Measurements from ENCODE around the gene VANGL1. TPM values are rescaled to one million over a fixed set of nuclear protein-coding genes. Genes with fewer than 3 reads are reported as not detected.
"Not testable (repeated sequence)": the region's sequence is repeated elsewhere in the genome, so short reads cannot be mapped to it uniquely, and the experiment has no call there.

VANGL1 gene
- 15.9 and 16.1 TPM in 2 replicates for total RNA-seq

DNA sequence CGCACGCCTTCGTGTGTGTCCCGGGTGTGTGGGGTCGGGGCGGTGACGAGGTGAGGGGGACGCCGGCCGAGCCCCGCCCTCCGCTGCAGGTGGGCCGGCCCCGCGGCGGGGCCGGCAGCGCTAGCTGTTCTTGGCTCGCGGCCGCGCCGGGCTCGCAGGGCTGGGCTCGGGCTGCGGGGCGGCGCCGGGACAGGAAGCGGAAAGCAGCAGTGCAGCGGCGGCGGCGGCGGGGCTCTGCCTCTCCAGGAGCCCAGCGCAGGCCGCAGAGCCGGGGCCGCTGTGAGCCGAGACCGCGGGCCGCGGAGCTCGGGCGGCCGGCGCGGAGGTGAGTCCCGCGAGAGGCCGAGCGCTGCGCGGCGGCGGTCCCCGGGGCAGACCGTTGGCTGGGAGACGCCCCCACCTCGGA, at the start of gene VANGL1:
TSS of gene VANGL1 (plus strand) at position 209 of the 406 bp plus-strand sequence. CDS start 9,444 bp downstream, outside the sequence.
- intact Hi-C loops (cut with micrococcal nuclease), result loop anchor here (2.0 to 10.0 kb wide), 5 partner anchors 33 to 887 kb away; partner anchors contain the start of gene CSDE1

DNA sequence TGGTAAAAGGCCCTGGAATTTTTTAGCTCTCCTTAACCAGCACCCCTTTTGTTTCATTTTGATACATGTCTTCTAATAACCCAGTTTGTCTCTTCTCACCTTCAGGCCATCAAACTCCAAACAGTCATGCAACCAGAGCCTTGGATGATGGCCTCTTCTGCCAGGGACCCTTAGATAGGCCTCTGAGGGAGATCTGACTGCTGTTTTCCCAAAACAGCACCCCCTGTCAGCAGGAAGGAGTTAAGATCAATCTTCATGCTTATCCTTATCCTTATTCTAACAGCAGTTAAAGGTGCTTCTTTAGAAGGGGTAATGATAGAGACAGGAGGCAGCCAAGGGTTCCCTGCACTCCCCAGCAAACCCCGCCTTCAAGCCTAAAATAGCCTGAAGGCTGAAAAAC, 49.5 kb upstream of the VANGL1 start:
- intact Hi-C loops (cut with micrococcal nuclease), result no loop called here

DNA sequence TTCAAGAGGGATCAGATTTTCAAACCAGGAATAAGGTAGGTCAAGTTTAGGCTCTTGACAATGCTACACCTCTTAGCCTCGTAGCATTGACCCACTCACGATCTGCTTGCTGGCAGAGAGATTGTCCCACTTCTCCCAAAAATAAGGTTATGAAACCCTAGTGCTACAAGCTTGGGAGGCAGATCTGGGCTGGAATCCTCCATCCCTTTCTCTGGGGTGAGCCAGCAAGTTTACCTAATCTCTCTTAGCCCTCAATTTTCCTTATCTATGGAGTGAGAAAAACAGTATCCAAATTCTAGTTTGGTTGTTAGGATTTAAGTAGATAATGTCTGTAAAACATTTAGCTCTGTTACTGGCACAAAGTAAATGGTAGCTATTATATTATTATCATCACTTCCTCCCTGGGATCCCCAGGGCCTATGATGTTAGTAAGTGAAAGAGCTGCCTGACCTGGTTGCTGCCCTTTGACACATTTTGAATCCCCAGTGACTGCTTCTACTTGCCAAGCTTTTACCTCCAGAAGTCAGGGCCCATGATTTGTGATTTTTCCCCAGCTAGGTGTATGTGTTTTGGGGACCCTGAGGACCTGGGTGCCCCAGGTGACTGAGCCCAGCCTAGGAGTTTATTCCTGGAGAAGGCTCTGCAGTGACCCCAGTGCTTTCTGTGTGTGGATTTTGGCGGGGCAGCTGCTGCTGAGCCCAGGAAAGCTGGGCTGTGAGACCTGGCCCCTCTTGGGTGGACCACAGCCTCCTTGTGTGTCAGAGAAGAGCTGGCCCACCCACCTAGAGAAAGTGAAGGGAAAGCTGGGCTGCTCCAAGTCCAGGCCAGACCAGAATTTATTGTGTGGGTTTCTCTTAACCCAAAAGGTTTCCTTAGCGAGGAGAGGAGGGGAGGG, 48.2 kb upstream of the VANGL1 start:
- intact Hi-C loops (cut with micrococcal nuclease), result no loop called here

DNA sequence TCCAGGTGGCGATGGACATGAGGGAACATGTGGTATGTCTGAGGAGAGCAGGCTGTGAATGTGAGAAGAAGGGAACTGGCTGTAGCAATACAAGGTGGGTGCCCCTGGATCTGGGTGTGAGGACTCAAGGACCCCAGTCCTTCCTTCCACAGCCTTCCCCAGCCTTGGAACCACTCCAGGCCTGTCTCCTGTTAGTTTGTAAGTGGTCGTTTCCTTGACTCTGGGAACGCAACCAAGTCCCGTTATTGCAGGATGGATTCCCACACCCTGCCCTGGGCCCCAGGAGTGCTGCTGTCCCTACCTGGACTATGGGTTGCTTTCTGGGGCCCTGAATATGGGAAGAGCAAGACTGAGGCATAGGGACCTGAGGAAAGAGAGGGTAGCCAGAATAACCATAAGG, 47.2 kb upstream of the VANGL1 start:
- intact Hi-C loops (cut with micrococcal nuclease), result no loop called here

DNA sequence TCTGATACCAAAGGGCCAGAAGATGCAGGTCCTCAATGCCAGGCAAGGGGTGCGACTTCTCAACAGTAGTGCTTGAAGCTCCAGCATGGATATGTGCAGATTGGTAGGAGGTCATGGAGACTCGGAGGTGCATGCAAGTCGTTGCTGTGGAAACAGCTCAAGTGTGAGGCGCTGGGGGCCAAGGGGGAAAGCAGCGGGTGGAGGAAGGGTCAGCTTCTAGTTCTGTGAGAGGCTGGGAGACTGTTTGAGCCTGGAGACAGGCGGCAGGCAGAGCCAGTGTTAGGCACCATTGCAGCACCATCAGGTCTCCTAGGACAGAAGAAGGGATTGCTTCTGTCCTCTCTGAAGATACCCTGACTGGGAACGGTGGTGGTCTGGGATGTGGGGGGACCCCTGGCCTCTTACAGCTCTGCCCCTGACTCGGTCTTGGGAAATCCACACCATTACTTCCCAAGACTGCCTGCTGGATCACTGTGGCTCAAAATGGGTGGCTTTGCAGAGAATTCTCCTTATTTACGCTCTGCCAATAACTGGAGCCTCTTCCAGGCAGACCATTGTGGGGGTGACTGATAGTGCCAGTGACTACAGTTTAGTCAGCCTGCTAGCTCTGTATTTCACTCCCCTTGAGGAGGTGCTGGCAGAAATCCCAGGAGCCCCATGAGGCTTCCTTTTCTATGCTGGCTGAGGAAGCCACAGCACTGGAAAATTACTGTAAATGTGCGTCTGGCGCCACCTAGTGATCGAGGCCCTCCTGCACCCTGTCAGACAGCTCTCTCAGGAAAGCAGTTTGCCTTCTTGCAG, 46.3 kb upstream of the VANGL1 start:
- intact Hi-C loops (cut with micrococcal nuclease), result loop anchor here (1.0 to 2.0 kb wide), 2 partner anchors 456 to 617 kb away; no protein-coding TSS in a partner anchor

DNA sequence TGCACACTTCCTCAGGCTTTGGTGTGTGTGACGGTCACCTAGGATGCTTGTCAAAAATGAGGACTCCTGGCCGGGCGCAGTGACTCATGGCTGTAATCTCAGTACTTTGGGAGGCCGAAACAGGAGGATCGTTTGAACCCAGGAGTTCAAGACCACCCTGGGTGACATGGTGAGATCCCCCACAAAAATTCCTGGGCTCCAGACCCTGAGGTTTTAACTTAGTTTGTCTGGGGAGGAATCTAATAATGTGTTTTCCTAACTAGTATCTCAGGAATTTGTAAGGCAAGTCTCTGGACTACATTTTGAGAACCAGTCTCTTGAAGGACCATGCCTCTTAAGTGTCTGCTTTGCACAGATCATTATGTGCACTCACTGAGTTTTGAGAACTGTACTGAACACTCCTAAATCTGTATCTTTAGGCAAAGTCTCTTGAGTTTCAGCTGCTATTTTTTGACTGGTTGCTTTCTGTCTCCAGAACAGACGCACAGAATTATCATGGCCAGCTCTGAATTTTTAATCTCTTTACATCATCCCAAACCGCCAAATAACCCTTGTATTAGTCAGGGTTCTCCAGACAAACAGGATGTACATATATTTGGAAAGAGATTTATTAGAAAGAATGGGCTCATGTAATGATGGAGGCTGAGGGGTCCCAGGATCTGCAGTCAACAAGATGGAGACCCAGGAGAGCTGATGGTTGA, 45.5 kb upstream of the VANGL1 start:
- intact Hi-C loops (cut with micrococcal nuclease), result loop anchor here (2.0 kb wide), 1 partner anchor 617 kb away; no protein-coding TSS in a partner anchor

GRCh38 chr1:115604508-115604907, 37.3 kb upstream of the VANGL1 start:
- intact Hi-C loops (cut with micrococcal nuclease), result no loop called here

- intact Hi-C loops (cut with micrococcal nuclease), result no loop called here
Measured at GRCh38 chr1:115606305-115606704, 35.5 kb upstream of the VANGL1 start.

- intact Hi-C loops (cut with micrococcal nuclease), result loop anchor here (2.0 kb wide), 1 partner anchor 32 kb away; the partner anchor contains the start of gene VANGL1
Measured at GRCh38 chr1:115609021-115609420, 32.7 kb upstream of the VANGL1 start.

DNA sequence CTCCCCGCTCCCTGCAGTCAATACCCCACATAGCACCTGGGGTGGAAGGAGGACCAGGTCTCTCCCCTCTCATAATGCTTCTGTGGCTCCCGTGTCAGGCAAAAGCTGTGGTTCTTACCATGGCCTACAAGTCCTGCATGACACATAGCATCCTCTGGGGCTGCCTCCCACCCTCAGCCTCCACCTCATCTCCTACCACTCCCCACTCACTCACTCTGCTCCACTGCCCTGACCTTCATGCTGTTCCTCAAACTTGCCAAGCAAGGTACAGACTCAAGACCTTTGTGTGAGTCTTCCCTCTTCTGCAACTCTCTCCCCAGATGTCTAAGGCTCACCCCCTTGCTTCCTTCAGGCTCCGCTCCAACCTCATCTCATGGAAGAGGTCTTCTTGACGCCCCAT, 28.0 kb upstream of the VANGL1 start:
- intact Hi-C loops (cut with micrococcal nuclease), result no loop called here

GRCh38 chr1:115620453-115620852, 21.3 kb upstream of the VANGL1 start:
- intact Hi-C loops (cut with micrococcal nuclease), result no loop called here

DNA sequence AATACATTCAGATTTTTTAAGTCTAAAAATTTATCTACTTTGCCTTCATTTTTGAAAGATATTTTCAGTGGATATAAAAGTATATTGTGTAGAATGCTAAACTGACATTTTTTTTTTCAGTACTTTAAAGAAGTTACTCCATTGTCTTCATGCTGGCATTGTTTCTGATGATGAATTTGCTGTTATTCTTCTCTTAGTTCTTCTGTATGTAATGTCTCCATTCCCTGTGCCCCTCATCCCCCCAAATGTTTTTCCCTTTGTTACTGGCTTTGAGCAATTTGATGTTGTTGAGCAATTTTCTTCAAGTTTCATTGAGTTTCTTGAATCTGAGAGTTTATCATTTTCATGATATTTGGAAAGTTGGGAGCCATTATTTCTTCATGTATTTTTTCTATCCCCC, 20.8 kb upstream of the VANGL1 start:
- intact Hi-C loops (cut with micrococcal nuclease), result no loop called here

- intact Hi-C loops (cut with micrococcal nuclease), result no loop called here
Measured at GRCh38 chr1:115624859-115625258, 16.9 kb upstream of the VANGL1 start.

- intact Hi-C loops (cut with micrococcal nuclease), result no loop called here
Measured at GRCh38 chr1:115630342-115630741, 11.4 kb upstream of the VANGL1 start.

- intact Hi-C loops (cut with micrococcal nuclease), result no loop called here
Measured at GRCh38 chr1:115632251-115633026, 9.3 kb upstream of the VANGL1 start.

- intact Hi-C loops (cut with micrococcal nuclease), result not testable (repeated sequence)
Measured at GRCh38 chr1:115633606-115634005, 8.2 kb upstream of the VANGL1 start.

GRCh38 chr1:115637247-115637646, 4.5 kb upstream of the VANGL1 start:
- intact Hi-C loops (cut with micrococcal nuclease), result not testable (repeated sequence)

GRCh38 chr1:115640384-115640783, 1.4 kb upstream of the VANGL1 start:
- intact Hi-C loops (cut with micrococcal nuclease), result loop anchor here (2.0 to 10.0 kb wide), 5 partner anchors 32 to 886 kb away; partner anchors contain the start of gene CSDE1

DNA sequence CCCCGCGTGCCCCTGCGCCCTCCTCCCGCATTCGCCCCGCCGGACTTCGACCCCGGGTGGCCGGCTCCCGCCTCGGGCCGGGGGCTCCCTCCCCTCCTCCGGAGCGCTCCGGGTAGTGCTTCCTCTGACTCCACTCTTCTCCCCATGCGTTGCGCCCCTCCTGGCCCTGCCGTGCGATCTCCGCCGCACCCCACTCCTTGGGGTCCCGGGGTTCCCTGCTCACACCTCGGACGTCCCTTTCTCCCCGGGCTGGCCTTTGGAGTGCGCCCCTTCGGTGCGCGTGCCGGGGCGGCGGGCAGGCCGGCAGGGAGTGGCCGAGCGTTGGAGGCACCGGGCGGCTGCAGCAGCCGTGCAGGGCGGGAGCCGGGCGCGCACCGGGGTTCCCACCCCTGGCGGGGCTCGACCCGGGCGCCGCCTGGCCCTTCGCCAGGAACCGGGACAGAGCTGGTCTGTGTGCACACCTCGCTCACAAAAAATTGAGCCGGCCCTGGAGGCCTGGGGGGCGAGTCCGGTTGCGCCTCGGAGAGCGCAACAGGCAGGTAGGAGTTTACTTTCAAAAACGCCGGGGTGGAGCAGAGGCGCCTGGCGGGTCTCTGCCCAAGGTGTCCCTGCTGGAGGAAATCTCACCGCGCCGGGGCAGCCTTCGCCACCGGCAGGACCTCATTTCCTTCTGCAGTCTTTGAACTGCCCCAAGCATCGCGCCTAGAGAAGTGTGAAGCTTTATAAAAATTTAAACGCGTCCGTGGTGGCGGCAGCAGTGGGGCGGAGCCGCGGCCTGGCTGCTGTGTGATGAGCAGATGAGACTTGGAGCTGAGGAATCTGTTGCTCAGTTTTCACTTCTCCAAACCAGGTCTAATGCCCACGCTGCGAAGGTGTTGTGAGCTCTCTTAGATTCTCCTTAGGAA, 650 bp downstream of the VANGL1 start:
- intact Hi-C loops (cut with micrococcal nuclease), result loop anchor here (5.0 to 10.0 kb wide), 4 partner anchors 365 to 888 kb away; partner anchors contain the start of gene CSDE1

Data from T-helper 1 cell treated with Interleukin-12 subunit alpha and Interleukin-12 subunit beta and Interleukin-4 antibody, amounts not matched to agents 30 ng/mL and 1 ng/mL, for 36 hours (primary cell).